Activated CD4-positive, alpha-beta T cell treated with anti-CD3 and anti-CD28 coated beads for 36 hours (primary cell): ENCODE results near the gene DNAJC11. TPM values are rescaled to one million over a fixed set of nuclear protein-coding genes. Genes with fewer than 3 reads are reported as not detected.
"Not testable (repeated sequence)": the region's sequence is repeated elsewhere in the genome, so short reads cannot be mapped to it uniquely, and the experiment has no call there.

Experiments used
- ATAC-seq: fragments of 200-7000 bp; cut with Tn5 transposase; one replicate; pipeline ENCODE4 v1.10.0; 2021; ENCODE audit warnings: mild to moderate bottlenecking, moderate library complexity
- CTCF ChIA-PET: fragments of 350-600 bp; sonication (Branson Sonifier 250); formaldehyde crosslinking; loops from one replicate; lab custom pipeline; 2021; ENCODE audit warnings: antibody characterized with exemption; lab: Charles Lee
- POLR2A ChIA-PET: fragments of 350-600 bp; sonication (Branson Sonifier 250); formaldehyde crosslinking; loops from one replicate; lab custom pipeline; 2021; ENCODE audit warnings: antibody characterized with exemption, inconsistent platforms; lab: Charles Lee
- DNase-seq: peaks from one replicate; pipeline ENCODE4 v3.0.0-alpha.2; 2020
- H3K27ac Mint-ChIP-seq: one replicate; pipeline ENCODE4 v1.8.0; 2021; ENCODE audit warnings: mixed read lengths
- H3K27me3 Mint-ChIP-seq: one replicate; pipeline ENCODE4 v1.8.0; 2021; ENCODE audit warnings: mixed read lengths
- H3K36me3 Mint-ChIP-seq: one replicate; pipeline ENCODE4 v1.8.0; 2021; ENCODE audit warnings: low read depth, mixed read lengths
- H3K4me1 Mint-ChIP-seq: one replicate; pipeline ENCODE4 v1.8.0; 2021; ENCODE audit warnings: mixed read lengths
- H3K4me3 Mint-ChIP-seq: one replicate; pipeline ENCODE4 v1.8.0; 2021; ENCODE audit warnings: mild to moderate bottlenecking, moderate library complexity, mixed read lengths
- H3K9me3 Mint-ChIP-seq: one replicate; pipeline ENCODE4 v1.8.0; 2021; ENCODE audit warnings: low read depth, mixed read lengths
- intact Hi-C, 2 experiments: fragments of 100-400 bp; cut with DNase I in 1 of 2; cut with micrococcal nuclease in 1 of 2; formaldehyde crosslinking; loops; one replicate each; pipeline versions ENCODE4 v1.14.2 to v1.15.1; 2022 to 2024; cut with DNase I, micrococcal nuclease
- total RNA-seq, 2 experiments: library from RNA; stranded (reverse); gene quantifications; one replicate each; pipeline ENCODE4 v1.2.3, GENCODE V29; 2021

Gene DNAJC11
- total RNA-seq, 2 experiments from 2014 or later = 53.2 to 62.0 TPM

GRCh38 chr1:6730880-6731279 is 29.3 kb upstream of the DNAJC11 start:
- H3K4me3 Mint-ChIP-seq = no peak overlapping the region

DNA sequence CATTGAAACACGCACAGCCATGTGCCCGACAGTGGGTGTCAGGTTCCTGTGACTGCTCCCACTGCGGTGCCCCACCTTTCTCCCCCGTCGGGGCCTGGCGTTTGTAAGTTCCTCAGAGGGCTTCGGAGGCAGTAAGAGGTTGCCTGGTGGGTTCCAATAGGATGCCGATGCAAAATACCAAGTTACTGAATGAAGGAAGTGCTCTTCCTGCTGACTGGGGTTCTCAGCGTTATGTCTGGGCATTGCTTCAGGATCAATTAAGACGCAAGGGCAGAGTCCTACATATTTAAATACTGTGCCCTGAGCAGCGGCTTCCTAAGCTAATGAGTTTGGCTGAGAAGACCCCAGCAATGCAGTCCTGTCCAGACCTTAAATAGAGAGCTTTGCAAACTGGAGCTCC is 28.9 kb upstream of the DNAJC11 start:
- Mint-ChIP-seq H3K27me3 (peaks cover 7% of the 10 kb centered on the region), H3K9me3 (no peaks in the 10 kb centered on the region), H3K4me1 (peaks cover 5% of the 10 kb centered on the region), H3K27ac (no peak overlapping the region), H3K36me3 (no peaks in the 10 kb centered on the region), H3K4me3 (no peak overlapping the region)
- CTCF ChIA-PET = no interaction called here
- intact Hi-C loops = no loop called here
- no peak for DNase-seq
- POLR2A ChIA-PET = no interaction called here
- no peak for ATAC-seq

More at GRCh38 chr1:6730880-6731279, 29.3 kb upstream of the DNAJC11 start:
- Mint-ChIP-seq H3K27ac (no peak overlapping the region), H3K4me1 (peaks cover 5% of the 10 kb centered on the region), H3K9me3 (no peaks in the 10 kb centered on the region), H3K36me3 (no peaks in the 10 kb centered on the region), H3K27me3 (peaks cover 9% of the 10 kb centered on the region)
- no peak for ATAC-seq
- POLR2A ChIA-PET = no interaction called here
- DNase-seq = no peak
- intact Hi-C loops = no loop called here
- CTCF ChIA-PET = no interaction called here

DNA sequence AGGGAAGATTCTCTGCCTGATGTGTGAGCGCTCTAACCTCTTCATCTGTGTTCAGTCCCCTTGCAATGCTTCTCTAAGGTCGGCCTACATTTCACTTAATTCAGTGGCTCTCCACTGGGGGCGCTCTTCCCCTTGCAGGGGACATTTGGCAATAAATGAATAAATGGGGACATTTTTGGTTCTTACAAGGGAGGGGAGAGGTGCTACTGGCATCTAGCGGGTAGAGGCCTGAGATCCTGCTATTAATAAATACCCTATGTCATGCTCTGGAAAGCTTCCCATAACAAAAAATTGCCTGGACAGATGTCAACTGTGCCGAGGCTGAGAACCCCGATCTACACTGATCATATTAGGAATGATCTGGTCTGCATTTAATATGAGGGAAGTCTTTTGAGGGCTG is 25.9 kb upstream of the DNAJC11 start:
- no peak overlapping the region for H3K4me3 Mint-ChIP-seq
- H3K4me1 Mint-ChIP-seq = no peaks in the 10 kb centered on the region
- no peak overlapping the region for H3K27ac Mint-ChIP-seq
- DNase-seq = peak; percentile 81
- POLR2A ChIA-PET = no interaction called here
- no peaks in the 10 kb centered on the region for H3K36me3 Mint-ChIP-seq
- intact Hi-C loops = loop anchor here (1.0 kb wide), 1 partner anchor 163 kb away; no protein-coding TSS in a partner anchor
- H3K9me3 Mint-ChIP-seq = no peaks in the 10 kb centered on the region
- CTCF ChIA-PET = interaction anchor here (0.7 to 0.9 kb wide), 2 partner anchors 9 to 162 kb away, joined by 3 read pairs; no protein-coding TSS in a partner anchor
- peaks cover 7% of the 10 kb centered on the region for H3K27me3 Mint-ChIP-seq
- peak; percentile 75 for ATAC-seq

DNA sequence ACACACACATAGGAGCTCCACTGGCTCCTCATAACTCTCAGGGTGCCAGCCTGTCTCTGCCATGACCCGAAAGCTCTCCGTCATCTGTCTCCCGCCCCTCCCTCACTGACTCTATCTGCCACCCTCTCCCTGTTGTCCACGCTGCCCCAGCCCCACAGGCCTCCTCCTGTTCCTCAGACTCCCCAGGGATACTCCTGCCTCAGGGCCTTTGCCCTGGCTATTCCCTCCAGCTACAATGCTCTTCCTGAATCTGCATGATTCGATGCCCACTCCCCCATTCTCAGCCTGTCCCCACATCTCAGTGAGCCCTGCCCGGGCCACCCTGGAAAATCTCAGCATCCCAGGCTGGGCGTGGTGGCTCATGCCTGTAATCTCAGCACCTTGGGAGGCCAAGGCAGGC is 24.6 kb upstream of the DNAJC11 start:
- intact Hi-C loops = no loop called here
- CTCF ChIA-PET = interaction anchor here (0.6 to 1.0 kb wide), 4 partner anchors 10 to 512 kb away, joined by 3 to 4 read pairs (median 4); no protein-coding TSS in a partner anchor
- Mint-ChIP-seq H3K4me3 (no peak overlapping the region), H3K36me3 (no peaks in the 10 kb centered on the region), H3K27me3 (peaks cover 7% of the 10 kb centered on the region), H3K9me3 (no peaks in the 10 kb centered on the region), H3K4me1 (no peaks in the 10 kb centered on the region), H3K27ac (no peak overlapping the region)
- DNase-seq = no peak
- ATAC-seq = no peak
- POLR2A ChIA-PET = no interaction called here

DNA sequence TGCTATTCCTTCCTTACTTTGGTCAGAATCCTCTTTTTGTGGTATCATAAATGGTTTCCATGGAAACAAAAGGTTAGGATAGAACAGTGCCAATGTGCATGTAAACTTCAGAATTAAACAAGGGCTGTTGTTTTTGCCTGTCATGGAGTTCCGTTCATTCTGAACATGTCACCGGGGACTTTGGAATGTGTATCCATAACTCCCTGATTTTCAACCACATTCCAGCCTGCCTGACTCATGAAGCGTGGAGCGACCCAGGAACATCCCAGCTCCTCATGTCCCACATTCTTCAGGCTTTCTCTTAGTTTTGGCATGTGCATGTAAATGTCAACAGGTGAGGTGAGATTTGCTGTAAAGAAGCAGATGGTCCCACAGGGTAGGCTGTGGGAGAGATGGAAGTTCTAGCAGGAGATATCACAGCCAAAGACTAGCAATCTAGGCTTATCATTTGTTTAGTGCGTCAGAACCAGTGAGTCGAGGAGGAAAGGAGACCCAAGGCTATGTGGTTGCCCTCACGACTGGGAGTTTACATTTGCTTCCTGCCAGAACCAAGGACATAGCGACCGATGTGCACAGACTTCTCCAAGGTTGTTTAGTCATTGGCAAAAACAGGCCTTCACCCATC is 23.0 kb upstream of the DNAJC11 start:
- ATAC-seq (no peak), DNase-seq (no peak)
- ChIA-PET POLR2A (no interaction called here), CTCF (interaction anchor here (1.8 kb wide), 1 partner anchor 346 kb away, joined by 4 read pairs; no protein-coding TSS in a partner anchor)
- no peak overlapping the region for H3K27ac Mint-ChIP-seq
- no peak overlapping the region for H3K4me3 Mint-ChIP-seq
- H3K4me1 Mint-ChIP-seq = no peaks in the 10 kb centered on the region
- no peaks in the 10 kb centered on the region for H3K9me3 Mint-ChIP-seq
- intact Hi-C loops = loop anchor here (5.0 kb wide), 2 partner anchors 493 to 923 kb away; no protein-coding TSS in a partner anchor
- no peaks in the 10 kb centered on the region for H3K36me3 Mint-ChIP-seq
- peaks cover 3% of the 10 kb centered on the region for H3K27me3 Mint-ChIP-seq

DNA sequence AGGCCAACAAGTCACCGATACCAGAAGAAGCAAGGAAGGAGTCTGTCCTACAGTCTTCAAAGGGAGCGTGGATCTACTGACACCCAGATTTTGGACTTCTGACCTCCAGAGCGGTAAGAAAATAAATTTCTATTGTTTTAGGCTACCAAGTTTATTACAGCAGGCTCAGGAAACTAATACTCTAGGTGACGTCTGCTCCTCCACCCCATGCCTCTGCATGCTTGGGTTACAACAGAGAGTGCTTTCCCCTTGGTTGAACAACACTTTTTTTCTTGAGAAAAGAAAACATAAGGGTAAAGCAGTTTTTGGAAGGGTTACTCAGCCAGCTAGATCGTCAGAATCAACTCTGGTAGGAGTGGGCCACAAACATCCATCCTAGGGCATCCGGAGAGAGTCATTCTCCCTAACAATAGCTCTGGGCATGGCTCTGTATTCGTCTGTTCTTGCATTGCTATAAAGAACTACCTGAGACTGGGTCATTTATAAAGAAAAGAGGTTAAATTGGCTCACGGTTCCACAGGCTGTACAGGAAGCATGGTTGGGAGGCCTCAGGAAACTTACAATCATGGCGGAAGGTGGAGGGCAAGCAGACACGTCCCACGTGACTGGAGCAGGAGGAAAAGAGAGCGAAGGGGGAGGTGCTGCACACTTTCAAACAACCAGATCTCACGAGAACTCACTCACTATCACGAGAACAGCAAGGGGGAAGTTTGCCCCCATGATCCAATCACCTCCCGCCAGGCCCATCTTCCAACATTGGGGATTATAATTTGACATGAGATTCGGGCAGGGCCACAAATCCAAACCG is 22.2 kb upstream of the DNAJC11 start:
- CTCF ChIA-PET = interaction anchor here (0.7 to 1.8 kb wide), 2 partner anchors 346 to 503 kb away, joined by 3 to 4 read pairs; no protein-coding TSS in a partner anchor
- Mint-ChIP-seq H3K36me3 (no peaks in the 10 kb centered on the region), H3K4me1 (no peaks in the 10 kb centered on the region), H3K9me3 (no peaks in the 10 kb centered on the region), H3K27ac (no peak overlapping the region), H3K4me3 (no peak overlapping the region), H3K27me3 (peaks cover 3% of the 10 kb centered on the region)
- DNase-seq (no peak), ATAC-seq (no peak)
- POLR2A ChIA-PET = no interaction called here
- intact Hi-C loops = loop anchor here (5.0 kb wide), 2 partner anchors 493 to 923 kb away; no protein-coding TSS in a partner anchor

DNA sequence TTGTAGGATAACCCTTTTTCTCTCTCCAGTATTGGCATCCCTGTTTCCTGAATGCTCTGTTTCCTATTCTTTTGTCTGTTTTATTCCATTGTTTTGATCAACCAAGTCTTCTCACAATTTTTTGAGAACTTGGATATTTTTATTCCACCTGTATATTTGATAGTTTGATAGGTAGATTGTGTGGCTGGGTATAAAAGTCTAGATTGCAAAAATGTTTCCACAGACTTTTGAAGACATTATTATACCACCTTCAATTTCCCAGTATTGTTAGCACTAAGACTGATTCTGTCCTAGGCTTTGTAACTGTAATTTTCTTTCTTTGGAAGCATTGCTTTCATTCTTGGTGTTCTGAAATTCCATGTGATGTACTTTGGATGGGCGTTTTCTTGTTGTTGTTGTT is 9.6 kb upstream of the DNAJC11 start:
- ChIA-PET POLR2A (no interaction called here), CTCF (no interaction called here)
- DNase-seq (no peak), ATAC-seq (no peak)
- peaks cover 9% of the 10 kb centered on the region for H3K9me3 Mint-ChIP-seq
- H3K27ac Mint-ChIP-seq = no peak overlapping the region
- intact Hi-C loops = no loop called here
- H3K36me3 Mint-ChIP-seq = no peaks in the 10 kb centered on the region
- peaks cover 16% of the 10 kb centered on the region for H3K27me3 Mint-ChIP-seq
- no peak overlapping the region for H3K4me3 Mint-ChIP-seq
- no peaks in the 10 kb centered on the region for H3K4me1 Mint-ChIP-seq

DNA sequence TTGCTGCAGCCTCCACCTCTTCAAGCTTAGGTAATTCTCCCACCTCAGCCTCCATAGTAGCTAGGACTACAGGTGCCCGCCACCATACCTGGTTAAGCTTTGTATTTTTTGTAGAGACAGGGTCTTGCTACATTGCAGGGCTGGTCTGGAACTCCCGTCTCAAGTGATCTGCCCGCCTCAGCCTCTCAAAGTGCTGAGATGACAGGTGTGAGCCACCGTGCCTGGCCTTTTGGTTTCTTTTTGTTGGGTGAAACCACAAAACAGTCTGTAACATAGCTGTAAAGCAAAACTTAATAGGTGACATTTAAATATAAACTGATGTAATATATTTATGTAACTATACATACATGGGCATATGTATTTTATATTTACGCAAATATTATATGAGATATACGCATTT is 3.1 kb upstream of the DNAJC11 start:
- POLR2A ChIA-PET = interaction anchor here (0.7 kb wide), 1 partner anchor 964 kb away, joined by 3 read pairs; no protein-coding TSS in a partner anchor
- no peaks in the 10 kb centered on the region for H3K9me3 Mint-ChIP-seq

DNA sequence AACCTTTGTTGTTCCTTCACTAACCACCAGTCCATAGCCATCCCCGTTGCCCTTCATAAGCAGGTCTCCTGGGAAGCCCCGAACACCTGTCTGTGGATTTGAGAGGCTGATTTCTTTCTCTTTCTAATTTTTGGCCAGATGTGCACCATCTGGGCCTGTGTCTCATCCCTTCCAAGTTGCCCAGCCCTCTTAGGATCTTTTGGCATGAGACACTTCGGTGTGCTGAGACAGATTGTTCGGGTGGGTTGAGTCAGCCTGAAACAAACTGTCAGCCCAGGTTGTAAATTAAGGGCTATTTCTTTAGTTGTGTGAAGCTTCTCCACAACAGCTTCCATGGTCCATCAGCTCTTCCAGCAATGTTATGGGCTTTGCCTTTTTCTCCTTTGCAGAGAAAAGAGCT is 1.4 kb upstream of the DNAJC11 start:
- DNase-seq = peak; percentile 8
- H3K9me3 Mint-ChIP-seq = no peaks in the 10 kb centered on the region
- intact Hi-C loops = loop anchor here in 1 of 2 experiments (5.0 kb wide), 1 partner anchor 84 kb away; the partner anchor contains the start of gene CAMTA1
- CTCF ChIA-PET = no interaction called here
- peaks cover 3% of the 10 kb centered on the region for H3K27me3 Mint-ChIP-seq
- peaks cover 2% of the 10 kb centered on the region for H3K36me3 Mint-ChIP-seq
- H3K4me3 Mint-ChIP-seq = no peak overlapping the region
- peaks cover 27% of the 10 kb centered on the region for H3K4me1 Mint-ChIP-seq
- POLR2A ChIA-PET = no interaction called here
- ATAC-seq = no peak
- H3K27ac Mint-ChIP-seq = no peak overlapping the region

More for the DNA sequence above, 3.1 kb upstream of the DNAJC11 start:
- CTCF ChIA-PET = interaction anchor here (1.5 kb wide), 1 partner anchor 15 kb away, joined by 9 read pairs; no protein-coding TSS in a partner anchor
- intact Hi-C loops = loop anchor here in 1 of 2 experiments (5.0 kb wide), 1 partner anchor 83 kb away; the partner anchor contains the start of gene CAMTA1
- peak; percentile 7 for DNase-seq
- no peak overlapping the region for H3K4me3 Mint-ChIP-seq
- no peak overlapping the region for H3K27ac Mint-ChIP-seq
- peaks cover 5% of the 10 kb centered on the region for H3K27me3 Mint-ChIP-seq
- H3K36me3 Mint-ChIP-seq = peaks cover 2% of the 10 kb centered on the region
- peaks cover 17% of the 10 kb centered on the region for H3K4me1 Mint-ChIP-seq
- ATAC-seq = no peak

- H3K4me1 Mint-ChIP-seq = peaks cover 28% of the 10 kb centered on the region
- intact Hi-C loops = loop anchor here (1.0 to 5.0 kb wide), 11 partner anchors 76 to 1070 kb away; partner anchors contain the start of genes ACOT7 (in 1 of the 2), CAMTA1 (in 1 of the 2), KLHL21 (in 1 of the 2) and NOL9 (in 1 of the 2)
- ChIA-PET POLR2A (interaction anchor here (0.5 to 0.8 kb wide), 3 partner anchors 59 to 84 kb away, joined by 3 to 4 read pairs (median 3); partner anchors contain the start of genes CAMTA1 and THAP3), CTCF (interaction anchor here (0.5 to 1.5 kb wide), 7 partner anchors 14 to 383 kb away, joined by 3 to 6 read pairs (median 3); partner anchors contain the start of gene TNFRSF25)
- H3K4me3 Mint-ChIP-seq = peak overlapping the region; percentile 90
- no peaks in the 10 kb centered on the region for H3K9me3 Mint-ChIP-seq
- DNase-seq (no peak), ATAC-seq (peak; percentile 2)
- H3K36me3 Mint-ChIP-seq = peaks cover 2% of the 10 kb centered on the region
- peak overlapping the region; percentile 86 for H3K27ac Mint-ChIP-seq
- H3K27me3 Mint-ChIP-seq = no peaks in the 10 kb centered on the region
Observed at GRCh38 chr1:6700853-6701436, 671 bp downstream of the DNAJC11 start.

DNA sequence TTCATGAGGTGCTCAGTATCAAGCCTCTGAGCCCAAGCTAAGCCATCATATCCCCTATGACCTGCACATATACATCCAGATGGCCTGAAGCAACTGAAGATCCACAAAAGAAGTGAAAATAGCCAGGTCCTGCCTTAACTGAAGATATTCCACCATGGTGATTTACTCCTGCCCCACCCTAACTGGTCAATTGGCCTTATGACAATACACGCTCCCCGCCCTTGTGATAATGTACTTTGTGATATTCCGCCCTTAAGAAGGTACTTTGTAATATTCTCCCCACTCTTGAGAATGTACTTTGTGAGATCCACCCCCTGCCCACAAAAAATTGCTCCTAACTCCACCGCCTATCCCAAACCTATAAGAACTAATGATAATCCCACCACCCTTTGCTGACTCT is 1.7 kb downstream of the DNAJC11 start:
- CTCF ChIA-PET, H3K27ac Mint-ChIP-seq, POLR2A ChIA-PET: not testable (repeated sequence)

More for the DNA sequence above, 1.7 kb downstream of the DNAJC11 start:
- not testable (repeated sequence) for H3K27me3 Mint-ChIP-seq, H3K9me3 Mint-ChIP-seq, ATAC-seq, DNase-seq, H3K36me3 Mint-ChIP-seq
- intact Hi-C loops = loop anchor here (2.0 to 5.0 kb wide), 2 partner anchors 87 to 707 kb away; partner anchors contain the start of genes CAMTA1 (in 1 of the 2) and NPHP4 (in 1 of the 2)
- peak overlapping the region; percentile 90 for H3K4me3 Mint-ChIP-seq
- peaks cover 28% of the 10 kb centered on the region for H3K4me1 Mint-ChIP-seq
